Skeletal muscle satellite cell (primary cell): Measurements from ENCODE around the gene TFDP2.
"Not testable (repeated sequence)": the region's sequence is repeated elsewhere in the genome, so short reads cannot be mapped to it uniquely, and the experiment has no call there.

Source experiments
- H3K27me3 ChIP-seq: 2 replicates; pipeline ENCODE4 v1.7.0; 2013; ENCODE audit warnings: low read length; ENCODE audit not compliant: control insufficient read depth, insufficient read depth
- H3K36me3 ChIP-seq: 2 replicates; pipeline ENCODE4 v1.7.0; 2013; ENCODE audit warnings: mild to moderate bottlenecking, control low read depth, low read length; ENCODE audit not compliant: insufficient read depth
- H3K4me1 ChIP-seq: 2 replicates; pipeline ENCODE4 v1.7.0; 2013; ENCODE audit warnings: low read length; ENCODE audit not compliant: control insufficient read depth, insufficient read depth
- H3K4me2 ChIP-seq: 2 replicates; pipeline ENCODE4 v1.7.0; 2013; ENCODE audit warnings: mild to moderate bottlenecking, low read length
- H3K4me3 ChIP-seq: 2 replicates; pipeline ENCODE4 v1.7.0; 2013; ENCODE audit warnings: low read length
- H3K9ac ChIP-seq: 2 replicates; pipeline ENCODE4 v1.7.0; 2013; ENCODE audit warnings: mild to moderate bottlenecking, low read depth, low read length, moderate library complexity
- H3K9me3 ChIP-seq: replicated peaks from 2 replicates; pipeline ENCODE4 v1.7.0; 2013; ENCODE audit warnings: mild to moderate bottlenecking, control low read depth, low read length

The TFDP2 gene

DNA sequence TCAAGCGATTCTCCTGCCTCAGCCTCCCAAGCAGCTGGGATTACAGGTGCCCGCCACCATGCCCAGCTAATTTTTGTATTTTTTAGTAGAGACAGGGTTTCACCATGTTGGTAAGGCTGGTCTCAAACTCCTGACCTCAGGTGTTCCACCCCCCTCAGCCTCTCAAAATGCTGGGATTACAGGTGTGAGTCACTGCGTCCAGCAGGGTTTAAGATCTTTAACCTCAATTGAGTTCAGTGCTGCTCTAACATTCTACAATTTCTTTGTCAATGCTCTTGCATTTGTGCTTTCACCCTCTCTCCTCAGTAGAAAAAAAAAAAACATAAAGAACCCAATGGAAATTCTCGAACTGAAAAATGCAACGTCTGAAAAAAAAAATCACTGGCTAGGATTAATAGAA lies 60.4 kb downstream of the TFDP2 start:
- not testable (repeated sequence) for H3K4me1 ChIP-seq, H3K4me3 ChIP-seq, H3K9ac ChIP-seq, H3K4me2 ChIP-seq, H3K9me3 ChIP-seq, H3K36me3 ChIP-seq, H3K27me3 ChIP-seq

DNA sequence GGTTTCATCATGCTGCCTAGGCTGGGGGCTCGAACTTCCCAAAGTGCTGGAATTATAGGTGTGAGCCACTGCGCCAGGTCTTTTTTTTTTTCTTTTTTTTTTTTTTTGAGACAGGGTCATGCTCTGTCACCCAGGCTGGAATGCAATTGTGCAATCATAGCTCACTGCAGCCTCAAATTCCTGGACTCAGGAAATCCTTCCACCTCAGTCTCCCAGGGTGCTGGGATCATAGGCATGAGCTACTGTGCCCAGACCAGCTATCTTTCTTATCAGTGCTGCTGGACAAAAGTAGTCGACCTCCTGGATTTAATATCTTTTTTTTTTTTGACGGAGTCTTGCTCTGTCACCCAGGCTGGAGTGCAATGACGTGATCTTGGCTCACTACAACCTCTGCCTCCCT lies 60.8 kb downstream of the TFDP2 start:
- Histone ChIP-seq H3K4me3 (no peak overlapping the region), H3K4me2 (no peak overlapping the region), H3K9ac (no peak overlapping the region), H3K36me3 (no peaks in the 10 kb centered on the region), H3K27me3 (no peaks in the 10 kb centered on the region), H3K4me1 (peaks cover 2% of the 10 kb centered on the region), H3K9me3 (no peaks in the 10 kb centered on the region)

DNA sequence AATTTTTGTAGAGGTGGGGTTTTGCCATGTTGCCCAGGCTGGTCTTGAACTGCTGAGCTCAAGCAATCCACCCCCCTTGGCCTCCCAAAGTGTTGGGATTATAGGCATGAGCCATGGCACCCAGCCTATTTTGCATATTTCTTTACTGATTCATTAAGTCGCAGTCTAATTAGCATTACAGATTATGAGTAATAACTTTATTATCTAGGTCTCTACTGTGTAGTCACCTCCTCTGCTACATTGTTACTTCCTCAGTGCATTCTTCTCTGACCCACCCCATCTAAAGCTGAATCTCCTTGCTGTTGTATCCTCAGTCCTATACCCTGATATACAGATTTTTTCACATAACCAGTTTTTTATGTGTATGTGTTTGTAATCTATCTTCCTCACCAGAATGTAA lies 61.7 kb downstream of the TFDP2 start:
- H3K4me2 ChIP-seq: no peak overlapping the region
- peaks cover 2% of the 10 kb centered on the region for H3K4me1 ChIP-seq
- H3K27me3 ChIP-seq: no peaks in the 10 kb centered on the region
- H3K4me3 ChIP-seq: no peak overlapping the region
- H3K36me3 ChIP-seq: no peaks in the 10 kb centered on the region
- no peak overlapping the region for H3K9ac ChIP-seq
- H3K9me3 ChIP-seq: no peaks in the 10 kb centered on the region

DNA sequence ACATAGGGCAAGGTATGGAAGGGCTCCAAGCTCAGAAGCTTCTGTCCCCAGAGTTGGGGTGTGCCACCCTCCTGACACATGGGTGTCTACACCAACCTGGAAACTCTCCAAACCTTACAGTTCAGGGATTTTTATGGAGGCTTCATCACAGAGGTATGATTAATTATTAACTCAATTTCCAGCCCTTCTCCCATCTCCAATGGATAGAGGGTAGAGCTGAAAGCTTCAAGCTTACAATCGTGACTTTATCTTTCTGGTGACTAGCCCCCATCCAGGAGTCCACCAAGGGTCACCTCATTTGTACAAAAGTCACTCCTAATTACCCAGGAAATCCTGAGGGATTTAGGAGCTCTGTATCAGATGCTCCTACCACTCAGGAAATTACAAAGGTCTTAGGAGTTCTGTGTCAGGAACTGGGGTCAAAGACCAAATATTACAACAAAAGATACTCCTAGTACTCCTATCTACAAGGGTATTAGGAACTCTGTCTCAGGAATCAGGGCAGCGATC lies 62.7 kb downstream of the TFDP2 start:
- H3K36me3 ChIP-seq: no peaks in the 10 kb centered on the region
- no peak overlapping the region for H3K4me2 ChIP-seq
- H3K4me3 ChIP-seq: no peak overlapping the region
- H3K4me1 ChIP-seq: peaks cover 2% of the 10 kb centered on the region
- H3K9ac ChIP-seq: no peak overlapping the region
- H3K27me3 ChIP-seq: no peaks in the 10 kb centered on the region
- no peaks in the 10 kb centered on the region for H3K9me3 ChIP-seq

DNA sequence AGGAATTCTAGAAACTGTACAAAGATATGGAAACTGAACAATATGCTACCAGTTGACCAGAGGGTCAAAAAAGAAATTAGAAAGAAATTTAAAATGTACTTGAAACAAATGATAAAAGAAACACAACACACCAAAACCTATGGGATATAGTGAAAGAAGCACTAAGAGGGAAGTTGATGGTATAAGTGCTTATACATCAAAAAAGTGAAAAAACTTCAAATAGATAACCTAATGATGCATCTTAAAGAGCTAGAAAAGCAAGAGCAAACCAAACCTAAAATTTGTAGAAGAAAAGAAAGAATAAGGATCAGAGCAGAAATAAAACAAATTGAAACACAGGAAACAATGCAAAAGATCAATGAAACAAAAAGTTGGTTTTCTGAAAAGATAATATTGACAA lies 68.2 kb downstream of the TFDP2 start:
- Histone ChIP-seq H3K27me3 (no peaks in the 10 kb centered on the region), H3K4me3 (no peak overlapping the region), H3K4me1 (no peaks in the 10 kb centered on the region), H3K9ac (no peak overlapping the region), H3K36me3 (no peaks in the 10 kb centered on the region), H3K4me2 (no peak overlapping the region), H3K9me3 (no peaks in the 10 kb centered on the region)

DNA sequence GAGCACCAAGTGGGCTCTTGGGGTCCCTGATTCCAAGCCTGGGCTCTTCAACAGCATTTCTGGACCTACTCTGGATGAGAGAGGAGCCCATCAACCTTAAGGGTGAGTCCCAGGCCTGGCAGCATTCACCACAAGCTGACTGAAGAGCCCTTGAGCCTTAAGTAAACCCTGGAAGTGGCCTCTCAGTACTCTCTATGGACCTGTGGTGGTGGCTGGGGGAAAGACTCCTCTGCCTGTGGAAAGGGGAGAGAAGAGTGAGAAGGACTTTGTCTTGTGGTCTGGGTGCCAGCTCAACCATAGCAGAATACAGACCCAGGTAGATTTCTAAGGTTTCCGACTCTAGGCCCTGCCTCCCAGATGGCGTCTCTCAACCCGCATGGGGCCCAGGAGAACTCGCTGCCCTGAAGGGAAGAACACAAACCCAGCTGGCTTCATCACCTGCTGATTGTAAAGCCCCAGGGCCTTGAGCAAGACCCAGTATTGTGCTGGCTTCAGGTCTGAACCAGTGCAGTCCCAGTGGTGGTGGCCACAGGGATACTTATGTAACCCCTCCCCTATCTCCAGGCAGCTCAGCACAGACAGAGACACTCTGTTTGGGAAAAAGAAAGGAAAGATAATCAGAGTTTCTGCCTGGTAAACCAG lies 71.4 kb downstream of the TFDP2 start:
- H3K4me3 ChIP-seq: no peak overlapping the region
- H3K4me1 ChIP-seq: no peaks in the 10 kb centered on the region
- H3K4me2 ChIP-seq: no peak overlapping the region
- no peak overlapping the region for H3K9ac ChIP-seq
- no peaks in the 10 kb centered on the region for H3K36me3 ChIP-seq
- H3K27me3 ChIP-seq: no peaks in the 10 kb centered on the region
- no peaks in the 10 kb centered on the region for H3K9me3 ChIP-seq

DNA sequence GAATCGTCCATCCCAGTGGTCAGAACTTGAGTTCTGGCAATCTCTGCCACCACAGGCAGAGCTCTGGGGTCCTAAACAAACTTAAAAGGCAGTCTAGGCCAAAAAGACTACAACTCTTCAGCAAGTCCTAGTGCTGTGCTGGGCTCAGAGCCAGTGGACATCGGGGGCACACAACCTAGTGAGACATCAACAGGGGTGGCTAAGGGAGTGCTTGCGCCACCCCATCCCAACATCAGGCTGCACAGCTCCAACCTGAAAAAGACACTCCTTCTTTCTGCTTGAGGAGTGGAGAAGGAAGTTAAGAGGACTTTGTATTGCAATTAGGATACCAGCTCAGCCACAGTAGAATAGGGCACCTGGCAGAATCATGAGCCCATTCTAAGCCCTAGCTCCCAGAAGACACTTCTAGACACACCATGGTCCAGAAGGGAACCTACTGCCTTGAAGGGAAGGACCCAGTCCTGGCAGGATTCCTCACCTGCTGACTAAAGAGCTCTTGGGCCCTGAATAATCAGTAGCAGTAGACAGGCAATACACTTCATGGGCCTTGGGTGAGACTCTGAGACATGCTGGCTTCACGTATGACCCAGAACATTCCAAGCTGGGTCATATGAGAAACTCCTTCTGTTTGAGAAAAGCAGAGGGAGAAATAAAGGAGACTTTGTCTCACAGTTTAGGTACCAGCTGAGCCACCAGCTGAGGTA lies 72.0 kb downstream of the TFDP2 start:
- Histone ChIP-seq H3K9me3 (no peaks in the 10 kb centered on the region), H3K4me3 (no peak overlapping the region), H3K4me2 (no peak overlapping the region), H3K36me3 (no peaks in the 10 kb centered on the region), H3K9ac (no peak overlapping the region), H3K27me3 (no peaks in the 10 kb centered on the region), H3K4me1 (no peaks in the 10 kb centered on the region)

DNA sequence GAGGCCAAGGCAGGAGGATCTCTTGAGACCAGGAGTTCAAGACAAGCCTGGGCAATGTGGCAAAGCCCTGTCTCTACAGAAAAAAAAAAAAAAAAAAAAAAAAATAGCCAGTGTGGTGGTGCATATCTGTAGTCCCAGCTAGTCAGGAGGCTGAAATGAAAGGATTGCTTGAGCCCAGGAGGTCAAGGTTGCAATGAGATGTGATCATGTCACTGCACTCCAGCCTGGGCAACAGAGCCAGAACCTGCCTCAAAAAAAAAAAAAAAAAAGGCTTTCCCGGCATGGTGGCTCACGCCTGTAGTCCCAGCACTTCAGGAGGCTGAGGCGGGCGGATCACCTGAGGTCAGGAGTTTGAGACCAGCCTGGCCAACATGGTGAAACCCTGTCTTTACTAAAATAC lies 73.7 kb downstream of the TFDP2 start:
- H3K9ac ChIP-seq, H3K4me3 ChIP-seq, H3K4me1 ChIP-seq, H3K9me3 ChIP-seq, H3K27me3 ChIP-seq, H3K4me2 ChIP-seq, H3K36me3 ChIP-seq: not testable (repeated sequence)

DNA sequence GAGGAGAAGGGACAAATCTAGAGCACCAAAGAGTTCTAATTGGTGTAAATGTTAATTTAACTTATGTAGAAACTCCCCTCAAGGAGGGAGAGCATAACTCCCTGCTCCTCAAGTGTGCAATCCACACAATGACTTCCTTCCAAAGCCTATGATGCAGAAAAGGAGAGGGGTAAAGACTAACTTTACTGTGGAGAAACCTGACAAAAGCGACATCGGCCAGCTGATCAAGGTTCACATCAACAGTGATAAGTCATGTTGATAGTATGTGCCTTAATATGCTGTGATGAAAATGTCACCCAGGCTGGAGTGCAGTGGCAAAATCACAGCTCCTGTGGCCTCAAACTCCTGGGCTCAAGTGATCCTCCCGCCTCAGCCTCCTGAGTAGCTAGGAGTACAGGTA lies 76.5 kb downstream of the TFDP2 start:
- Histone ChIP-seq H3K4me1 (no peaks in the 10 kb centered on the region), H3K36me3 (no peaks in the 10 kb centered on the region), H3K27me3 (no peaks in the 10 kb centered on the region), H3K9me3 (no peaks in the 10 kb centered on the region), H3K9ac (no peak overlapping the region), H3K4me3 (no peak overlapping the region), H3K4me2 (no peak overlapping the region)

DNA sequence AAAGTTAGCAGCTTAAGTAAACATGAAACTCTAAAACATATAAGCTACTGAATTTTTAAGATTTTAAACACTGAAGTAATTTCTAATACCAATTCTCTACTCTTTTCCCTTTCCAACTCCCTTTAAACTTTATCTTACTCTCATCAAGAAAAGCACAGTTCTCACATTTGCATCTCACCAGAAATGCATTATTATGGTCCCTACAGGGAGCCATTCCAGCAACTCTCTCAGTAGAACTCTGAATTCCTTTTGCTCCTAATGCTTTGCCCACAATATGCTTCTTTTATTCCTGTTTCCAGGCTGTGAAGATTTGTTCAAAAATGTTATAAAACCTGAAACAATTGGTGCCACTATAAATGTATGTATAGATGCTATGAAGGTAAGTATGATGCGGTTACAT lies 83.4 kb downstream of the TFDP2 start:
- Histone ChIP-seq H3K4me3 (no peak overlapping the region), H3K4me2 (no peak overlapping the region)

DNA sequence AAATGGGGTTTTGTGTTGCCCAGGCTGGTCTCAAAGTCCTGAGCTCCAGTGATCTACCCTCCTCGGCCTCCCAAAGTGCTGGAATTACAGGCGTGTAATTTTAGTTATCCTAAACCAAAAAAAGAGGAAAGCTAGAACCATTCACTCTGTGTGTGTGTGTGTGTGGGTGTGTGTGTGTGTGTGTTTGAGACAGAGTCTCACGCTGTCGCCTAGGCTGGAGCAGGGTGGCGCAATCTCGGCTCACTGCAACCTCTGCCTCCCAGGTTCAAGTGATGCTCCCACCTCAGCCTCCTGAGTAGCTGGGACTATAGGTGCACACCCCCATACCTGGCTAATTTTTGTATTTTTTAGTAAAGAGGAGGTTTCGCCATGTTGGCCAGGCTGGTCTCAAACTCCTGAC lies 84.0 kb downstream of the TFDP2 start:
- Histone ChIP-seq H3K27me3 (no peaks in the 10 kb centered on the region), H3K9me3 (no peaks in the 10 kb centered on the region), H3K36me3 (no peaks in the 10 kb centered on the region), H3K4me2 (no peak overlapping the region), H3K4me1 (no peaks in the 10 kb centered on the region), H3K4me3 (no peak overlapping the region), H3K9ac (no peak overlapping the region)

More for the DNA sequence above, 83.4 kb downstream of the TFDP2 start:
- H3K27me3 ChIP-seq: no peaks in the 10 kb centered on the region
- no peaks in the 10 kb centered on the region for H3K9me3 ChIP-seq
- H3K36me3 ChIP-seq: no peaks in the 10 kb centered on the region
- no peaks in the 10 kb centered on the region for H3K4me1 ChIP-seq
- no peak overlapping the region for H3K9ac ChIP-seq

DNA sequence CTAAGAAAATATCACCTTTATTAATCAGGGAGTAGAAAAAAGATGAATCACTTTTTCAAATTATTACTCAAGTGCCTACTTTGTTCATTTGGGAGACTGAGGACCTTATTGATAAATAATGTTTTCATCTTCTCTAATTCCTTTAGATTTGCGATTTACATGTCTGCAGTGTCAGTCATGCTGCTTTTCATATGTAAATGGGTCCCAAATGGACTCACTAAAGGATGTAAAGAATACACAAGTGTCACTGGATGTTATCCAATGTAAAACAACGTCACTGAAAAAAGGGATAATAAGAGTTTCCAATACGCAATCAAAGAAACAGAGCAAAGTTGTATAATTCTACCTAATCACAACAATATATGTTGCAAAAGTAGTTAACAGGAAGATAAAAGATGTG lies 84.9 kb downstream of the TFDP2 start:
- H3K9me3 ChIP-seq: no peaks in the 10 kb centered on the region
- H3K4me1 ChIP-seq: no peaks in the 10 kb centered on the region
- H3K4me3 ChIP-seq: no peak overlapping the region
- no peak overlapping the region for H3K9ac ChIP-seq
- no peaks in the 10 kb centered on the region for H3K36me3 ChIP-seq
- no peak overlapping the region for H3K4me2 ChIP-seq
- H3K27me3 ChIP-seq: no peaks in the 10 kb centered on the region
